ENCODE results near the gene ELMOD3. TPM values are rescaled to one million over a fixed set of nuclear protein-coding genes. Genes with fewer than 3 reads are reported as not detected.

The ELMOD3 gene
- total RNA-seq, 1 donor from 2014 or later: 14.3 TPM

- no peaks in the 10 kb centered on the region for H3K27me3 Mint-ChIP-seq (ENCODE audit: low read depth)
- no peak for TF ChIP-seq CTCF (IDR thresholded peaks at IDR 0.05)
- no peak overlapping the region for H3K27ac Mint-ChIP-seq (ENCODE audit: unreplicated experiment)
- no peak for DNase-seq (ENCODE audit: low spot score)
- peaks cover 28% of the 10 kb centered on the region for H3K4me1 Mint-ChIP-seq (ENCODE audit: low read depth)
- no peaks in the 10 kb centered on the region for H3K9me3 Mint-ChIP-seq (ENCODE audit: low read depth)
- no peaks in the 10 kb centered on the region for H3K36me3 Mint-ChIP-seq (ENCODE audit: low read depth)
- H3K4me3 Mint-ChIP-seq (ENCODE audit: unreplicated experiment): no peak overlapping the region
Observed at GRCh38 chr2:85439986-85440385, 85.4 kb downstream of the ELMOD3 start.

- Mint-ChIP-seq H3K9me3 (ENCODE audit: low read depth) (no peaks in the 10 kb centered on the region), H3K4me3 (ENCODE audit: unreplicated experiment) (no peak overlapping the region), H3K27me3 (ENCODE audit: low read depth) (no peaks in the 10 kb centered on the region), H3K36me3 (ENCODE audit: low read depth) (no peaks in the 10 kb centered on the region), H3K4me1 (ENCODE audit: low read depth) (peaks cover 31% of the 10 kb centered on the region), H3K27ac (ENCODE audit: unreplicated experiment) (no peak overlapping the region)
- no peak for DNase-seq (ENCODE audit: low spot score)
- no peak for TF ChIP-seq CTCF (IDR thresholded peaks at IDR 0.05)
Observed at GRCh38 chr2:85440729-85441128, 86.2 kb downstream of the ELMOD3 start.

Other genes starting within 250 kb of the ELMOD3 start
- gene TCF7L1, start 221.4 kb upstream of the ELMOD3 start, total RNA-seq: 18.9 to 35.0 TPM (median 34.1 TPM) in 3 replicates
- gene TGOLN2, start 26.8 kb upstream of the ELMOD3 start, total RNA-seq: 79.7 to 101 TPM (median 84.8 TPM) in 3 replicates
- gene RETSAT, start 241 bp upstream of the ELMOD3 start, total RNA-seq: 35.6 to 40.3 TPM (median 36.3 TPM) in 3 replicates
- 40.5 to 77.6 TPM (median 76.5 TPM) in 3 replicates for gene CAPG, start 55.6 kb downstream of the ELMOD3 start, total RNA-seq
- 0.47 TPM in 1 of 3 replicates, not detected in the others for gene SH2D6, start 63.9 kb downstream of the ELMOD3 start, total RNA-seq
- gene MAT2A, start 184.4 kb downstream of the ELMOD3 start, total RNA-seq: 119 to 155 TPM (median 144 TPM) in 3 replicates
- 55.7 to 78.6 TPM (median 58.6 TPM) in 3 replicates for gene GGCX, start 206.7 kb downstream of the ELMOD3 start, total RNA-seq
- gene VAMP8, start 222.8 kb downstream of the ELMOD3 start, total RNA-seq: 1.6 to 2.4 TPM (median 2.1 TPM) in 3 replicates
- 1.8 to 2.4 TPM in 2 of 3 replicates, not detected in the other for gene VAMP5, start 229.7 kb downstream of the ELMOD3 start, total RNA-seq
- gene RNF181, start 241.0 kb downstream of the ELMOD3 start, total RNA-seq: 76.3 to 93.9 TPM (median 89.4 TPM) in 3 replicates
- gene TMEM150A, start 247.9 kb downstream of the ELMOD3 start, total RNA-seq: 17.1 to 19.9 TPM (median 17.9 TPM) in 3 replicates

All from chondrocyte (in vitro differentiated cells).